DOHH2 (cell line): ENCODE measurements around the gene IRF9.

ENCODE experiments used
- EZH2phosphoT487 ChIP-seq: fragments of 200-600 bp; sonication (generic); IDR thresholded peaks from 2 replicates; pipeline ENCODE4 v1.6.1; 2017; ENCODE audit warnings: borderline replicate concordance, mild to moderate bottlenecking, antibody characterized with exemption, low read length, moderate library complexity, mixed read lengths
- TF ChIP-seq, protein P1 (sequence below): fragments of 200-600 bp; sonication (generic); IDR thresholded peaks from one replicate; pipeline ENCODE4 v1.5.1; 2014; ENCODE audit warnings: antibody characterized with exemption, mild to moderate bottlenecking, low read depth, low read length; ENCODE audit not compliant: poor library complexity, severe bottlenecking

DNA sequence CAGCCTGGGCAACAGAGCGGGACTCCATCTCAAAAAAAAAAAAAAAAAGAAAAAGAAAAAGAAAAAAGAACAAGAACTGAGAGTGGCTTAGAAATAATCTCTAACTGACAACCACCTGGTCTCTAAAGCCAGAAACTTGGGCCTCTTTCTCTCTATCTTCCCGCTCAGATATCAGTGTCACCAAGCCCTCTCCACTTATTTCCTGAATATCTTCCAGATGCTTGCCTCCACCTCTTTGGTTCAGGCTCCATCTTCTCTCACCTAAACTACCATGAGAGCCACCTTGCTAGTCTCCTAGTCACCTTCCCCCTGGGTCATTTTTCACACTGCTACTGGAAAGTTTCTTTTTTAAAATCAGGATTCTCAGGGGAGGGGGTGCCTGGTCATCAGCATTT is 36.0 kb downstream of the IRF9 start:
- TF ChIP-seq, protein P1, sequence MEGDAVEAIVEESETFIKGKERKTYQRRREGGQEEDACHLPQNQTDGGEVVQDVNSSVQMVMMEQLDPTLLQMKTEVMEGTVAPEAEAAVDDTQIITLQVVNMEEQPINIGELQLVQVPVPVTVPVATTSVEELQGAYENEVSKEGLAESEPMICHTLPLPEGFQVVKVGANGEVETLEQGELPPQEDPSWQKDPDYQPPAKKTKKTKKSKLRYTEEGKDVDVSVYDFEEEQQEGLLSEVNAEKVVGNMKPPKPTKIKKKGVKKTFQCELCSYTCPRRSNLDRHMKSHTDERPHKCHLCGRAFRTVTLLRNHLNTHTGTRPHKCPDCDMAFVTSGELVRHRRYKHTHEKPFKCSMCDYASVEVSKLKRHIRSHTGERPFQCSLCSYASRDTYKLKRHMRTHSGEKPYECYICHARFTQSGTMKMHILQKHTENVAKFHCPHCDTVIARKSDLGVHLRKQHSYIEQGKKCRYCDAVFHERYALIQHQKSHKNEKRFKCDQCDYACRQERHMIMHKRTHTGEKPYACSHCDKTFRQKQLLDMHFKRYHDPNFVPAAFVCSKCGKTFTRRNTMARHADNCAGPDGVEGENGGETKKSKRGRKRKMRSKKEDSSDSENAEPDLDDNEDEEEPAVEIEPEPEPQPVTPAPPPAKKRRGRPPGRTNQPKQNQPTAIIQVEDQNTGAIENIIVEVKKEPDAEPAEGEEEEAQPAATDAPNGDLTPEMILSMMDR = no peak
- TF ChIP-seq EZH2phosphoT487 = no peak
